GM18526 (cell line): ENCODE measurements around the gene PRKCA.

Experiments
- POLR2A ChIP-seq: IDR thresholded peaks from 3 replicates; pipeline ENCODE4 v1.6.1; 2011; ENCODE audit not compliant: insufficient read length; ENCODE audit errors: extremely low read depth

PRKCA gene

GRCh38 chr17:66570447-66571195 lies 268.2 kb downstream of the PRKCA start:
- TF ChIP-seq POLR2A: no peak

DNA sequence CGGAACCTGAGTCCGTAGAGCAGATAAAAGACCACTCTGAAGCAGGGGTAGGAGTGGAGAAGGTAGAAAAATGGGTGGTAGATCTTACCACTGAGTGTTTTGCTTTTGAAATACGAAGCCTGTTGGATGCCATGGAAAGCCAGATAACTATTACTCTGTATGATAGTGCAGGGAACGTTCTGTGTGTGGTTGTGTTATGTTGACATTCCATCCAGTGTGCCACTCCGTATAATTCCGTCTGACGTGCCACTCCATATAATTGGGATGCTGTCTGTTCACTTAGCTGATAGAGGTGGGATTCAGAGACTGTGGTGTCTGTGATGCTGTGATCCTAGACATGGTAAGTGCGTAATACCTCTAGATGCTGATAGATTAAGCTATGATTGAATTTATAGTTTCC lies 269.3 kb downstream of the PRKCA start:
- TF ChIP-seq POLR2A: no peak

GRCh38 chr17:66573078-66573477 lies 270.7 kb downstream of the PRKCA start:
- TF ChIP-seq POLR2A: no peak

DNA sequence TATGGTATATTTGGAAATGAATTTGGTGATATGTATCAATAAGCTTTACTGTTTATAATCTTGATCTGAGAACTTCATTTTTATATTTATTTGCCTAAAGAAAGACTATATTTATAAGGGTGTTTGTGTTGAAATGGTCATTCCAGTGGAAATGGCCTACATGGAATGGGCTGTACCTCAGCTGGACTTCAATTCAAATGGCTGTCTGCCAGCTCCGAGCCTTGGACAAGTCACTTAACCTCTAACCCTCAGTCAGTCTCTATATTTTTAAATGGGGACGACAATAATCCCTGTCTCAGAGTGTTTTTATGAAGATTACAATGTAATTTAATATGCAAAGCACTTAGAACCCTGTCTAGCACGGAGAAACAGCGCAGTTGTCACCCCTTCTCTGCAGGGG lies 271.7 kb downstream of the PRKCA start:
- TF ChIP-seq POLR2A: no peak

DNA sequence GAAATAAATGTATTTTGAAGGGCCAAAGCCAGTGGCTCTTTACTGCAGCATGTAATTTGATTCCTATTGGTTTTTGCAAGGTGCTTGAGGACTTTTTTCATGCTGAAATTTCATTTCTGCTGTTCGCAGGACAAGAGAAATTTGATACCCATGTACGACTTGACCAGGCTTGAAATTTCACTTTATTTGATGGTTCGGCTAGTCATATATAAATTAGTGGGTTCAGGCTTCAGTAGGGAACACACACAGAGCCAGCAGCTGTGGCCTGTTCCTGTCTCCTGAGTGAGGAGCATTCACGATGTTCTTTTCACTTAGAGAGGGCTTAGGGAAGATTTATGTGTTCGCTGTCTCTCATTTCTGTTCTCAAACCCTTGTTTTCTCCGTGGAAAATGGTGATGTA lies 274.1 kb downstream of the PRKCA start:
- no peak for TF ChIP-seq POLR2A

DNA sequence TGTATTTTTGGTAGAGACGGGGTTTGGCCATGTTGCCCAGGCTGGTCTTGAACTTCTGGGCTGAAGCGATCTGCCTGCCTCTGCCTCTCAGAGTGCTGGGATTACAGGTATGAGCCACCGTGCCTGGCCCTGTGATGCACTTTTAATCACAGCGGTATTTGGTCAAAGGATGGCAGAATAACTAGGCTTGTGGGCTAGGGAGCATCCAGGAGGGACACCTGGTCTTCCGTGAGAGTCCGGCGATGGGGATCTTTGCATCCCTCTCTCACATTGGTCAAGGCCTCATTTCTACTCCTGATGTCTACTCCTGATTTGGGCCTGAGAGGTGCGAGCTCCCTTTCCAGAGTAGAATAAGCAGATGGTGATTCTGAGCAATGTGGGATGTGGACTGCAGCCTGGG lies 274.6 kb downstream of the PRKCA start:
- TF ChIP-seq POLR2A: no peak

- TF ChIP-seq POLR2A: no peak
Measured at GRCh38 chr17:66578781-66579489, 276.5 kb downstream of the PRKCA start.

DNA sequence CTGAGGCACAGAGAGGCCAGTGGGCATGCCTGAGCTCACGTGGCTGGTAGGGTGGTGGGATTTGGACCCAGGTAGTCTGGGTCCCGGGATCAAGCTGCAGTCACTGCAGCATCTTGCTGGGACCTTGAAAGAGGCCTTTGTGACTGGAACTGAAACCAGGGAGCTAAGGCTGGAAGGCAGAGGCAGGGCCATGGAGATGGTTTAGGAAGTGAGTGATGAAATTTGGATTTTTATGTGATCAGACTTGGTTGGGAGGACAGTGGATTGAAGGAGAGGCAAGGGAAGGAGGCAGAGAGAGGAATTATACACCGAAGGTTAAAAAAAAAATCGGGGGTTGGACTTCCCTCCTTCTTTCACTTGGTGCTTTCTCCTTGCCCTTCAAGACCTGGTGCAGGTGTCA lies 277.1 kb downstream of the PRKCA start:
- TF ChIP-seq POLR2A: no peak

GRCh38 chr17:66580184-66580955 lies 278.0 kb downstream of the PRKCA start:
- TF ChIP-seq POLR2A: no peak

GRCh38 chr17:66580956-66581391 lies 278.6 kb downstream of the PRKCA start:
- TF ChIP-seq POLR2A: no peak

DNA sequence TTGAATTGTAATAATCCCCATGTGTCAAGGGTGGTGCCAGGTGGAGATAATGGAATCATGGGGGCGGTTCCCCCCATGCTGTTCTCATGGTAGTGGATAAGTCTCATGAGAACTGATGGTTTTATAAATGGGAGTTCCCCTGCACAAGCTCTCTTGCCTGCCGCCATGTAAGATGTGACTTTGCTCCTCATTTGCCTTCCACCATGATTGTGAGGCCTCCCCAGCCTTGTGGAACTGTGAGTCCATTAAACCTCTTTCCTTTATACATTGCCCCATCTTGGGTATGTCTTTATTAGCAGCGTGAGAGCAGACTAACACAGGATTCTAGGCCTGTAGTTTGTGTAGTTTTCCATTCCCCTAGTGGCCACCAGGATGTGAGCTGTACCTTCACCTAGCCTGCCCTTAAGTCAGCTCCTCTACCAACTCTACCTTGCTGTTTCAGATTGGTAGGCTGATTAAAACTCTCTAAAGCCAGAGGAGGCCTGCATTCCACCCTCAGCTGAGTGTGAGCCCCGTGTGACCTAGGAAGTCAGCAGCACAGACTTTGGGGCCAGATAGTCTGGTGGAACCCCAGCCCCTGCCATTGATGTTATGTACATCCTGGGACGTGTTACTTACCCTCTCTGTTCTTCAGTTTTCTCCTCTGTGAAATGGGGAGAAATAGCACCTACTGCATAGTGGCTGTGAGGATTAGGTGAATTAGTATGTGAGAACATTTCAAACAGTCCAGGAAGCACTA lies 280.1 kb downstream of the PRKCA start:
- no peak for TF ChIP-seq POLR2A

DNA sequence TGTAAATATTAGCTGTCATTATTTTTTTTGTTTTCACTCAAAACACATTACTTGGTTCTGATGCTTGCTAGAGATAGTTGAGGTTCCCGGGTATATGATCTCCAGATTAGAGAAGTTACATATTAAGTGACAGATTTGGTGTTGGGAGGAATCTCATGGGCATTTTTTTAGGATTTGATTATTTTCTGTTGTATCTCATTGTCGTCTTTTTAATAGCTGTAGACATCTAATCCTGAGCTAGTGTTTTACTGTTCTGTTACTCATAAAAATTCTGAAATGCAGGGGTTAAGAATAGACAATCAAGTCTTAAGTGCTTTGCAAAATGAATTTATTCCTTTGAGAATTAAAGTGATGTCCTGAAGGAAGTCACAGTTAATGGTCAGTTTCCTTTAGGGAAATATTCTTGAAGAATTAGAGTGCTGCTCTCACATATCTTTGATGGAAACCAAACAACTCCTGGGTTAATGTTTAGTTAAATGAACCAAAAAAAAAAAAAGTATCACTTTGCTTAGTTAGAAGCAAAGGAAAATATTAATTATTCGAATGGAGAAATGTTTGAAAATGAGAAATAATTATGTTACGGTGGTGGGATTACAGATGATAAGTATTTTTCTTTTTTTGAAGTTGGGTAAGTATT lies 280.8 kb downstream of the PRKCA start:
- no peak for TF ChIP-seq POLR2A

DNA sequence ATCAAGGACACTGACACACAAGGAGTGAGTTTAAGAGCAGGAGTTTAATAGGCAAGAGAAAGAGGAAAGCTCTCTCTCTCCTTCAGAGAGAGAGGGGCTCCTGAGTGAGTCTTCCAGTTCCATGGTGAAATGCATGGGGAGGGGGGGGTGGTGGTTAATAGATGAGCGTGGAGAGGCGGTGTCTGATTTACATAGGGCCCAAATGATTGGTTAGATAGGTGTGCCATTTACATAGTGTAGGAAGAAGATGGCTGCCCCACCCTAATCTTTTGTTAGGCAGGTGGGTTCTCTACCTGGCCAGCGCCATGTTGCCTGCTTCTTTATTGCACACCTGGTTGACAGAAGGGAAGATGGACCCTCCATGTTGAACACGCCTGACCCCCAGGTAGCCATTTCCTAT lies 282.5 kb downstream of the PRKCA start:
- TF ChIP-seq POLR2A: no peak

GRCh38 chr17:66585472-66585871 lies 283.1 kb downstream of the PRKCA start:
- TF ChIP-seq POLR2A: no peak

DNA sequence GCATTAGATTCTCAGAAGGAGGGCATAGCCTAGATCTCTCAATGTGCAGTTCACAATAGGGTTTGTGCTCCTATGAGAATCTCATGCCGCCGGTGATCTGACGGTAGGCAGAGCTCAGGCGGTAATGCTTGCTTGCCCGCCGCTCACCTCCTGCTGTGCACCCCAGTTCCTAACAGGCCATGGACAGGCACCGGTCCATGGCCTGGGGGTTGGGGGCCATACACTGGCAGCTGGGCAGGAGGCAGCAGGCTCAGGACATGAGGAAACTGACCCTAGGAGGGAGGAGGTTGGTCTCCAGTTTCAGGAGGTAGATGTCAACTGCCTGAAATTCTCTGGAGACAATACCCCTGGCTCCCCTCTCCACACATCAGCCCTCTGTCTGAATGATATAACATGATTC lies 287.5 kb downstream of the PRKCA start:
- no peak for TF ChIP-seq POLR2A
